Vagina (tissue), 2 donors: ENCODE measurements around the gene CLK2. TPM values are rescaled to one million over a fixed set of nuclear protein-coding genes. Genes with fewer than 3 reads are reported as not detected.

ENCODE experiments used
- DNase-seq, 2 donors: peaks; one replicate each; pipeline ENCODE4 v3.0.0-alpha.2; 2017; ENCODE audit errors: extremely low spot score in 2 of 2
- H3K27ac ChIP-seq: fragments of 200-600 bp; sonication (generic); one replicate; pipeline ENCODE4 v1.5.1; 2019
- H3K27me3 ChIP-seq: fragments of 200-600 bp; sonication (generic); one replicate; pipeline ENCODE4 v1.5.1; 2019
- H3K36me3 ChIP-seq, 2 donors: fragments of 200-600 bp; sonication (generic); one replicate each; pipeline ENCODE4 v1.5.1; 2017 to 2019
- H3K4me1 ChIP-seq: fragments of 200-600 bp; sonication (generic); one replicate; pipeline ENCODE4 v1.5.1; 2019
- H3K4me3 ChIP-seq, 2 donors: fragments of 200-600 bp; sonication (generic); 1 replicate in 1 of 2; 2 replicates in 1 of 2; pipeline ENCODE4 v1.5.1; 2016 to 2019
- H3K9me3 ChIP-seq: fragments of 200-600 bp; sonication (generic); one replicate; pipeline ENCODE4 v1.5.1; 2019
- CTCF ChIP-seq, 3 experiments: fragments of 450-650 bp in 2 of 3; fragments of 200-600 bp in 1 of 3; sonication (generic) in 1 of 3; IDR thresholded peaks; one replicate each; pipeline ENCODE4 v1.5.1; 2017 to 2019; ENCODE audit warnings: antibody characterized with exemption in 3 of 3, mild to moderate bottlenecking in 2 of 3, moderate library complexity in 2 of 3
- POLR2A ChIP-seq, 2 donors: fragments of 450-650 bp; IDR thresholded peaks; one replicate each; pipeline ENCODE4 v1.6.1; 2017; ENCODE audit warnings: antibody characterized with exemption in 2 of 2, mild to moderate bottlenecking in 2 of 2, moderate library complexity in 2 of 2
- POLR2AphosphoS5 ChIP-seq, 2 donors: sonication (generic); formaldehyde crosslinking; IDR thresholded peaks; one replicate each; pipeline ENCODE4 v1.9.0; 2017; ENCODE audit warnings: antibody characterized with exemption in 2 of 2, mild to moderate bottlenecking in 2 of 2, low read depth in 1 of 2; ENCODE audit not compliant: insufficient read depth in 1 of 2
- intact Hi-C: fragments of 100-400 bp; cut with DNase I; formaldehyde crosslinking; loops from one replicate; pipeline ENCODE4 v1.15.1; 2023
- total RNA-seq: library from RNA; depleted of rRNA; stranded (reverse); fragments of >200 nt; gene quantifications from one replicate; pipeline ENCODE4 v1.2.3, GENCODE V29; 2016

The CLK2 gene
- total RNA-seq, 1 donor from 2014 or later, result 48.1 TPM

GRCh38 chr1:155272466-155273342, 600 bp downstream of the CLK2 start:
- H3K4me3 ChIP-seq, result peak overlapping the region; percentile 81 to 83
- H3K36me3 ChIP-seq, result peaks cover 5 to 32% of the 10 kb centered on the region in 2 donors
- intact Hi-C loops, result no loop called here
- H3K4me1 ChIP-seq, result peaks cover 24% of the 10 kb centered on the region
- no peaks in the 10 kb centered on the region for H3K27me3 ChIP-seq
- DNase-seq, result no peak
- no peak for TF ChIP-seq POLR2A (IDR thresholded peaks at IDR 0.05)
- TF ChIP-seq CTCF (IDR thresholded peaks at IDR 0.05), result no peak
- TF ChIP-seq POLR2AphosphoS5 (IDR thresholded peaks at IDR 0.05; ENCODE audit: insufficient read depth in 1 of 2, low read depth in 1 of 2), result no peak
- peak overlapping the region; percentile 93 for H3K27ac ChIP-seq
- no peaks in the 10 kb centered on the region for H3K9me3 ChIP-seq

- no peak for DNase-seq
- Histone ChIP-seq H3K27ac (no peak overlapping the region), H3K4me1 (peaks cover 22% of the 10 kb centered on the region), H3K27me3 (no peaks in the 10 kb centered on the region), H3K36me3 (peaks cover 5 to 64% of the 10 kb centered on the region in 2 donors), H3K9me3 (no peaks in the 10 kb centered on the region), H3K4me3 (no peak overlapping the region)
- no peak for TF ChIP-seq POLR2AphosphoS5 (IDR thresholded peaks at IDR 0.05; ENCODE audit: insufficient read depth in 1 of 2, low read depth in 1 of 2)
- no peak for TF ChIP-seq CTCF (IDR thresholded peaks at IDR 0.05)
- no peak for TF ChIP-seq POLR2A (IDR thresholded peaks at IDR 0.05)
- intact Hi-C loops, result no loop called here
These were observed 3.9 kb downstream of the CLK2 start for GRCh38 chr1:155269381-155269780.

GRCh38 chr1:155268630-155269029, 4.7 kb downstream of the CLK2 start:
- H3K4me1 ChIP-seq, result peaks cover 18% of the 10 kb centered on the region
- no peak for TF ChIP-seq POLR2A (IDR thresholded peaks at IDR 0.05)
- no peak for TF ChIP-seq POLR2AphosphoS5 (IDR thresholded peaks at IDR 0.05; ENCODE audit: insufficient read depth in 1 of 2, low read depth in 1 of 2)
- TF ChIP-seq CTCF (IDR thresholded peaks at IDR 0.05), result no peak
- H3K9me3 ChIP-seq, result no peaks in the 10 kb centered on the region
- no peak for DNase-seq
- H3K36me3 ChIP-seq, result peaks cover 5 to 70% of the 10 kb centered on the region in 2 donors
- intact Hi-C loops, result no loop called here
- H3K27ac ChIP-seq, result no peak overlapping the region
- H3K27me3 ChIP-seq, result no peaks in the 10 kb centered on the region
- H3K4me3 ChIP-seq, result no peak overlapping the region

- peaks cover 5 to 77% of the 10 kb centered on the region in 2 donors for H3K36me3 ChIP-seq
- intact Hi-C loops, result no loop called here
- H3K27ac ChIP-seq, result no peak overlapping the region
These were observed 5.9 kb downstream of the CLK2 start for GRCh38 chr1:155267373-155267772.

More at GRCh38 chr1:155267373-155267772, 5.9 kb downstream of the CLK2 start:
- no peaks in the 10 kb centered on the region for H3K27me3 ChIP-seq
- H3K9me3 ChIP-seq, result no peaks in the 10 kb centered on the region
- peaks cover 18% of the 10 kb centered on the region for H3K4me1 ChIP-seq
- no peak for TF ChIP-seq POLR2A (IDR thresholded peaks at IDR 0.05)
- TF ChIP-seq CTCF (IDR thresholded peaks at IDR 0.05), result no peak
- no peak for TF ChIP-seq POLR2AphosphoS5 (IDR thresholded peaks at IDR 0.05; ENCODE audit: insufficient read depth in 1 of 2, low read depth in 1 of 2)
- H3K4me3 ChIP-seq, result no peak overlapping the region
- no peak for DNase-seq
